WTC11 (cell line): Measurements from ENCODE around the gene MRTFA.

Source experiments
- ELF4 ChIP-seq: sonication (generic); formaldehyde crosslinking; IDR thresholded peaks from 2 replicates; pipeline ENCODE4 v1.8.1; 2022; ENCODE audit warnings: low read depth, mild to moderate bottlenecking, moderate library complexity, missing genetic modification reagents
- JUN ChIP-seq: sonication (generic); formaldehyde crosslinking; IDR thresholded peaks from 2 replicates; pipeline ENCODE4 v1.8.0; 2023; ENCODE audit warnings: mild to moderate bottlenecking, missing genetic modification reagents
- TF ChIP-seq, protein P1 (sequence below): sonication (generic); formaldehyde crosslinking; IDR thresholded peaks from 2 replicates; pipeline ENCODE4 v1.8.0; 2022; ENCODE audit warnings: missing genetic modification reagents
- TF ChIP-seq, protein P2 (sequence below): fragments of 200-600 bp; IDR thresholded peaks from 2 replicates; pipeline ENCODE4 v1.8.0; 2022; ENCODE audit warnings: antibody characterized with exemption

DNA sequence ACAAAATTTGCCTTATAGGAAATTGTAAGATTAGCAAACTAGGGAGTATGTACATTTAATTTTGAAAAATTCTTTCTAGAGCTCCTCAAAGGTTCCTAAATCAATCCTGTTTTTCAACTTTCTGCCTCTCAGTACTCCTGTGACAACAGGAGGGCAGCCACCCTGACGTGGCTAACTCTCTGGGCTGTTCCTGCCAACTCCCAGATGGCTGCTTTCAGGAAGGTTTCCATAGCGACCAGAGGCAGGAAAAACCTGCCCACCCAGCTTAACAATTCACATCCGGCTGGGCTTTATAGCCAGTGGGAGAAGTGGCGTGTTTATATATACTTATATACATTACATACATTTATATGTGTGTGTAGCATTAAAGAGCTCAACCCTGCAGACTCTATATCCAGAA, 239.6 kb downstream of the MRTFA start:
- TF ChIP-seq JUN (CRISPR knock-in tag): no peak
- TF ChIP-seq ELF4 (CRISPR knock-in tag): no peak
- TF ChIP-seq, protein P1, sequence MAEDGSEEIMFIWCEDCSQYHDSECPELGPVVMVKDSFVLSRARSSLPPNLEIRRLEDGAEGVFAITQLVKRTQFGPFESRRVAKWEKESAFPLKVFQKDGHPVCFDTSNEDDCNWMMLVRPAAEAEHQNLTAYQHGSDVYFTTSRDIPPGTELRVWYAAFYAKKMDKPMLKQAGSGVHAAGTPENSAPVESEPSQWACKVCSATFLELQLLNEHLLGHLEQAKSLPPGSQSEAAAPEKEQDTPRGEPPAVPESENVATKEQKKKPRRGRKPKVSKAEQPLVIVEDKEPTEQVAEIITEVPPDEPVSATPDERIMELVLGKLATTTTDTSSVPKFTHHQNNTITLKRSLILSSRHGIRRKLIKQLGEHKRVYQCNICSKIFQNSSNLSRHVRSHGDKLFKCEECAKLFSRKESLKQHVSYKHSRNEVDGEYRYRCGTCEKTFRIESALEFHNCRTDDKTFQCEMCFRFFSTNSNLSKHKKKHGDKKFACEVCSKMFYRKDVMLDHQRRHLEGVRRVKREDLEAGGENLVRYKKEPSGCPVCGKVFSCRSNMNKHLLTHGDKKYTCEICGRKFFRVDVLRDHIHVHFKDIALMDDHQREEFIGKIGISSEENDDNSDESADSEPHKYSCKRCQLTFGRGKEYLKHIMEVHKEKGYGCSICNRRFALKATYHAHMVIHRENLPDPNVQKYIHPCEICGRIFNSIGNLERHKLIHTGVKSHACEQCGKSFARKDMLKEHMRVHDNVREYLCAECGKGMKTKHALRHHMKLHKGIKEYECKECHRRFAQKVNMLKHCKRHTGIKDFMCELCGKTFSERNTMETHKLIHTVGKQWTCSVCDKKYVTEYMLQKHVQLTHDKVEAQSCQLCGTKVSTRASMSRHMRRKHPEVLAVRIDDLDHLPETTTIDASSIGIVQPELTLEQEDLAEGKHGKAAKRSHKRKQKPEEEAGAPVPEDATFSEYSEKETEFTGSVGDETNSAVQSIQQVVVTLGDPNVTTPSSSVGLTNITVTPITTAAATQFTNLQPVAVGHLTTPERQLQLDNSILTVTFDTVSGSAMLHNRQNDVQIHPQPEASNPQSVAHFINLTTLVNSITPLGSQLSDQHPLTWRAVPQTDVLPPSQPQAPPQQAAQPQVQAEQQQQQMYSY: no peak
- TF ChIP-seq, protein P2, sequence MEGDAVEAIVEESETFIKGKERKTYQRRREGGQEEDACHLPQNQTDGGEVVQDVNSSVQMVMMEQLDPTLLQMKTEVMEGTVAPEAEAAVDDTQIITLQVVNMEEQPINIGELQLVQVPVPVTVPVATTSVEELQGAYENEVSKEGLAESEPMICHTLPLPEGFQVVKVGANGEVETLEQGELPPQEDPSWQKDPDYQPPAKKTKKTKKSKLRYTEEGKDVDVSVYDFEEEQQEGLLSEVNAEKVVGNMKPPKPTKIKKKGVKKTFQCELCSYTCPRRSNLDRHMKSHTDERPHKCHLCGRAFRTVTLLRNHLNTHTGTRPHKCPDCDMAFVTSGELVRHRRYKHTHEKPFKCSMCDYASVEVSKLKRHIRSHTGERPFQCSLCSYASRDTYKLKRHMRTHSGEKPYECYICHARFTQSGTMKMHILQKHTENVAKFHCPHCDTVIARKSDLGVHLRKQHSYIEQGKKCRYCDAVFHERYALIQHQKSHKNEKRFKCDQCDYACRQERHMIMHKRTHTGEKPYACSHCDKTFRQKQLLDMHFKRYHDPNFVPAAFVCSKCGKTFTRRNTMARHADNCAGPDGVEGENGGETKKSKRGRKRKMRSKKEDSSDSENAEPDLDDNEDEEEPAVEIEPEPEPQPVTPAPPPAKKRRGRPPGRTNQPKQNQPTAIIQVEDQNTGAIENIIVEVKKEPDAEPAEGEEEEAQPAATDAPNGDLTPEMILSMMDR: no peak
